Memory B cell (primary cell): ENCODE results near the gene KIF25.

Source experiments
- ATAC-seq: fragments of 150-1000 bp; cut with Tn5 transposase; 2 replicates; pipeline ENCODE4 v1.10.0; 2021; ENCODE audit warnings: low read depth, mild to moderate bottlenecking, moderate library complexity
- DNase-seq, 2 donors: peaks; one replicate each; pipeline ENCODE4 v3.0.0; 2022; ENCODE audit warnings: low spot score in 2 of 2
- H3K27ac Mint-ChIP-seq: one replicate; pipeline ENCODE4 v1.8.0; 2022; ENCODE audit warnings: mild to moderate bottlenecking, moderate library complexity, mixed read lengths
- H3K27me3 Mint-ChIP-seq: one replicate; pipeline ENCODE4 v1.8.0; 2022; ENCODE audit warnings: mixed read lengths
- H3K36me3 Mint-ChIP-seq: one replicate; pipeline ENCODE4 v1.8.0; 2022; ENCODE audit warnings: mild to moderate bottlenecking, mixed read lengths
- H3K4me1 Mint-ChIP-seq: one replicate; pipeline ENCODE4 v1.8.0; 2022; ENCODE audit warnings: mixed read lengths
- H3K4me3 Mint-ChIP-seq: one replicate; pipeline ENCODE4 v1.8.0; 2022; ENCODE audit warnings: mild to moderate bottlenecking, moderate library complexity, mixed read lengths
- H3K9me3 Mint-ChIP-seq: one replicate; pipeline ENCODE4 v1.8.0; 2022; ENCODE audit warnings: mixed read lengths

The KIF25 gene

DNA sequence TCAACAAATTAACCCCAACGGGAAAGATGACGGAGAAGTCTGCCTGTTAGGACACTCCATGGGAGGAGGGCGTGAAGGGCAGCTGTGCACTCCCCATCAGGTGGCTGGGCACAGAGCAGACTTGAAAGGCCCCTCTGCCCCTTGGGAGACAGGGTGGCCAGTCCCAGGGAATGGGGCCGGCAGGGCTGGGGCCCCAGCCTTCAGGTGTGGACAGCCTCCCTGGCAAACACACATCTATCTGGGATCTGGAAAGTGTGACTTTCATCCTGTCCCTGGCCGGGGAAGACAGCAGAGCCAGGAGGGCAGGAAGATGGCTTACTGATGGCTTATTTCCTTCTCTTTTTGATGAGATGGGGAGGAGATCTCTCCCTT, 86.0 kb downstream of the KIF25 start:
- Mint-ChIP-seq H3K27ac (no peak overlapping the region), H3K9me3 (no peaks in the 10 kb centered on the region), H3K27me3 (no peaks in the 10 kb centered on the region), H3K4me1 (no peaks in the 10 kb centered on the region), H3K4me3 (no peak overlapping the region), H3K36me3 (no peaks in the 10 kb centered on the region)
- ATAC-seq (no peak), DNase-seq (no peak)

- Mint-ChIP-seq H3K27ac (no peak overlapping the region), H3K27me3 (peaks cover 2% of the 10 kb centered on the region), H3K36me3 (no peaks in the 10 kb centered on the region), H3K9me3 (no peaks in the 10 kb centered on the region), H3K4me1 (no peaks in the 10 kb centered on the region), H3K4me3 (no peak overlapping the region)
- DNase-seq (no peak), ATAC-seq (no peak)
Observed at GRCh38 chr6:168084465-168085160, 87.1 kb downstream of the KIF25 start.

DNA sequence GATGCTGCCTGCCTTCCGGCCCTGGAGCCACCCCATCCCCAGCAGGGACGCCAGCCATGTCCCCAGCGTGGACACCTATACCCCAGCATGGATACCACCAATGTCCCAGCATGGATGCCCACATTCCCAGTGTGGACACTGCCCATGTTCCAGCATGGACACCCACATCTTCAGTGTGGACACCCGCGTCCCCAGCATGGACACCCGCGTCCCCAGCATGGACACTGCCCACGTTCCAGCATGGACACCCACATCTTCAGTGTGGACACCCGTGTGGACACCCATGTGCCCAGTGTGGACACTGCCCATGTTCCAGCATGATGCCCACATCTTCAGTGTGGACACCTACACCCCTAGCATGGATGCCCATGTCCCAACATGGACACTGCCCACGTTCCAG, 88.6 kb downstream of the KIF25 start:
- H3K9me3 Mint-ChIP-seq, result no peaks in the 10 kb centered on the region
- no peaks in the 10 kb centered on the region for H3K36me3 Mint-ChIP-seq
- no peak overlapping the region for H3K4me3 Mint-ChIP-seq
- H3K27me3 Mint-ChIP-seq, result peaks cover 2% of the 10 kb centered on the region
- ATAC-seq, result no peak
- H3K27ac Mint-ChIP-seq, result no peak overlapping the region
- H3K4me1 Mint-ChIP-seq, result no peaks in the 10 kb centered on the region
- DNase-seq, result no peak

GRCh38 chr6:168086616-168087015, 89.1 kb downstream of the KIF25 start:
- no peaks in the 10 kb centered on the region for H3K36me3 Mint-ChIP-seq

GRCh38 chr6:168087436-168088160, 90.1 kb downstream of the KIF25 start:
- Mint-ChIP-seq H3K4me3 (no peak overlapping the region), H3K36me3 (no peaks in the 10 kb centered on the region), H3K27me3 (peaks cover 2% of the 10 kb centered on the region), H3K27ac (no peak overlapping the region), H3K9me3 (peaks cover 2% of the 10 kb centered on the region), H3K4me1 (no peaks in the 10 kb centered on the region)
- no peak for DNase-seq
- ATAC-seq, result no peak

More at GRCh38 chr6:168086616-168087015, 89.1 kb downstream of the KIF25 start:
- Mint-ChIP-seq H3K4me3 (no peak overlapping the region), H3K4me1 (no peaks in the 10 kb centered on the region), H3K9me3 (no peaks in the 10 kb centered on the region), H3K27ac (no peak overlapping the region), H3K27me3 (peaks cover 2% of the 10 kb centered on the region)
- DNase-seq (no peak), ATAC-seq (no peak)

DNA sequence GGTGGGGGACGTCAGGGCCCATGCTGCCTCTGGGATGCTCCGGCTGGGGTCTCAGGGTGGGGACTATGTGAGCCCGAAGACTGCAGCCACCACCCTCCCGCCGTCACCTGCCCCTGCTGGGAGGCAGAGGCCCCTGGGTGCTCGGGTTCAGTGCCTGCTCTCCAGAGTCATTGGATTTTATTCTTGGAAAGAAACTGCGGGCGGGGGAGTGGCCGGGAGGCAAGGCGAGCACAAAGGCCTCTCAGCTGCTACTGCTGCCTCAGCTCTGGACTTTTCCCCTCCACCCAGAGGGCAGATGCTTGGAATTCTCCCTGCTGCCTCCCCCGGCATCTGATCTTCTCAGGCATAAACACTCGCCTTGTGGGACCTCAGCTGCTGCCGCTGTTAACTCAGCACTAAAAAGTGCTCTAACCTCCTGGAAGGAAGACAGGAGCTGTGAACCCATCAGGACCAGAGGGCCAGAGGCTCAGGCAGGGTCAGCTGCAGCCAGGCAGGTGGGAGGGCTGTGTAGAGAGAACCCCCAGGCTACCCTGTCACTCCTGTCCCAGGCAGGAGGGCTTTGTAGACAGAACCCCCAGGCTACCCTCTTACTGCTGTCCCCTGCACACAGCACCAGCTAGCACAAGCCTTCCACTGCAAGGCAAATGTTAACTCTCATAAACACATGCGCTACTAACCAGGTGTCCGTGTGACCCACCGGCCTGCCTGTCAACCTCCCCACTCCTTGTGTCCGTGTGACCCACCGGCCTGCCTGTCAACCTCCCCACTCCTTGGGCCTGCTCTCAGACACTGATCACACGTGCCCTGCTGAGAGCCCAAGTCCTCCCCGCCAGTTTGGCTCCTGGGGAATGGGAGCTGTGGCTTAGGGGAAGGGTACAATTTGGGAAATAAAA, 90.9 kb downstream of the KIF25 start:
- Mint-ChIP-seq H3K27ac (no peak overlapping the region), H3K4me3 (no peak overlapping the region), H3K4me1 (no peaks in the 10 kb centered on the region), H3K27me3 (peaks cover 2% of the 10 kb centered on the region), H3K9me3 (peaks cover 4% of the 10 kb centered on the region), H3K36me3 (no peaks in the 10 kb centered on the region)
- DNase-seq (no peak), ATAC-seq (no peak)

- Mint-ChIP-seq H3K4me3 (no peak overlapping the region), H3K9me3 (peaks cover 4% of the 10 kb centered on the region)
Observed at GRCh38 chr6:168089186-168090063, 92.0 kb downstream of the KIF25 start.

DNA sequence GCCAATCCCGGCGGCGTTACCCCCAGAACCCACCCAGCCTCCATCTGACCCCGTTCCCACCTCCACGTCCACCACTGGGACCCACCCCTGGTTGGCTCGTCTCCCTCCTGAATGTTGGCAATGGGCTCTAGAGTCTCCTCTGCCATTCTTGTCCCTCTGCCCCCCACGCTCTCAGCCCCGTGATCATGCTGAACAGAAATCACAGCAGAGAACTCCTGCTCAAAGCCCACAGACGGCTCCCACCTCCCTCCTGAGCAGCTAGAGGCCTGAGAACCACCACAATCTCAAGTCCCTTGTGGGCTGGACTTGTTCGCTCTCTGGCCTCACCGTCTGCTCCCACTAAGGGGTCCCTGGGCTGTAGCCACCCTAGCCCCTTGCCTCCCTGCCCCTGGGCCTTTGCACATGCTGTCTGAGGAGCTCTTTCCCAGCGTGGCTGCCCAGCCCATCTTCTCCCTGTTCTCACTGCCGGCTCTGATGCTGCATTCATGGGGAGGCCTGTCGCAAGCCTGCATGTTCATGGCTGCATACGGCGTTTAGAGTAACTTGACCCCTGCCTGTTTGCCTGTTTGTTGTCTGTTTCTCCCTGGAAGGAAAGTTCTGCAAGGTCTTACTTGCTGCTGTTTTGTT, 92.7 kb downstream of the KIF25 start:
- Mint-ChIP-seq H3K27ac (no peak overlapping the region), H3K4me1 (no peaks in the 10 kb centered on the region), H3K9me3 (peaks cover 4% of the 10 kb centered on the region), H3K27me3 (peaks cover 2% of the 10 kb centered on the region), H3K36me3 (no peaks in the 10 kb centered on the region), H3K4me3 (no peak overlapping the region)
- ATAC-seq, result no peak
- no peak for DNase-seq

More at GRCh38 chr6:168089186-168090063, 92.0 kb downstream of the KIF25 start:
- H3K4me1 Mint-ChIP-seq, result no peaks in the 10 kb centered on the region
- H3K36me3 Mint-ChIP-seq, result no peaks in the 10 kb centered on the region
- no peak for DNase-seq
- no peak overlapping the region for H3K27ac Mint-ChIP-seq
- peaks cover 2% of the 10 kb centered on the region for H3K27me3 Mint-ChIP-seq
- no peak for ATAC-seq

GRCh38 chr6:168090706-168091105, 93.2 kb downstream of the KIF25 start:
- no peaks in the 10 kb centered on the region for H3K36me3 Mint-ChIP-seq
- peaks cover 2% of the 10 kb centered on the region for H3K27me3 Mint-ChIP-seq
- H3K4me1 Mint-ChIP-seq, result no peaks in the 10 kb centered on the region
- H3K9me3 Mint-ChIP-seq, result peaks cover 4% of the 10 kb centered on the region
- no peak overlapping the region for H3K27ac Mint-ChIP-seq
- H3K4me3 Mint-ChIP-seq, result no peak overlapping the region
- DNase-seq, result no peak
- no peak for ATAC-seq

- ATAC-seq (no peak), DNase-seq (no peak)
- peaks cover 2% of the 10 kb centered on the region for H3K27me3 Mint-ChIP-seq
- no peak overlapping the region for H3K4me3 Mint-ChIP-seq
- no peaks in the 10 kb centered on the region for H3K4me1 Mint-ChIP-seq
- H3K9me3 Mint-ChIP-seq, result peaks cover 4% of the 10 kb centered on the region
- H3K36me3 Mint-ChIP-seq, result no peaks in the 10 kb centered on the region
- no peak overlapping the region for H3K27ac Mint-ChIP-seq
Observed at GRCh38 chr6:168091381-168092264, 94.2 kb downstream of the KIF25 start.

DNA sequence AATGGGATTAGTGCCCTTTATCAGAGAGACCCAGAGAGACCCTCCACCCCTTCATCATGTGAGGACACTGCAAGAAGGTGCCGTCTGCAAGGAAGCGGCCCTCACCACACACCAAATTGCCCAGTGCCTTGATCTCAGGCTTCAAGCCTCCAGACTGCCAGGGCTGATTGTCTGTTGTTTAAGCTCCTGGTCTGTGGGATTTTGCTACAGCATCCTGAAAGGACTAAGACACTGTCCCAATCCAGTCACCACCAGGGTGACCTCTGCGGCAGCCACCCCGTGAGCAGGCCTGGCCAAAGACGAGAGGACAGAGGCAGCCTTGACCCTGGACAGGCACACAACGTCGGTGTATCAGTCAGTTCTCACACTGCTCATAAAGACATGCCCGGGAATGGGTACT, 95.1 kb downstream of the KIF25 start:
- ATAC-seq (no peak), DNase-seq (no peak)
- H3K4me3 Mint-ChIP-seq, result no peak overlapping the region
- no peak overlapping the region for H3K27ac Mint-ChIP-seq
- peaks cover 2% of the 10 kb centered on the region for H3K27me3 Mint-ChIP-seq
- H3K36me3 Mint-ChIP-seq, result no peaks in the 10 kb centered on the region
- H3K4me1 Mint-ChIP-seq, result no peaks in the 10 kb centered on the region
- H3K9me3 Mint-ChIP-seq, result peaks cover 4% of the 10 kb centered on the region

- Mint-ChIP-seq H3K4me1 (no peaks in the 10 kb centered on the region), H3K36me3 (no peaks in the 10 kb centered on the region), H3K27ac (no peak overlapping the region), H3K4me3 (no peak overlapping the region), H3K27me3 (peaks cover 4% of the 10 kb centered on the region), H3K9me3 (peaks cover 4% of the 10 kb centered on the region)
- ATAC-seq (no peak), DNase-seq (no peak)
Observed at GRCh38 chr6:168093071-168093505, 95.6 kb downstream of the KIF25 start.
